Measurements from ENCODE around the gene GTF2A1L.

The GTF2A1L gene

GRCh38 chr2:48721158-48721557 lies 103.5 kb downstream of the GTF2A1L start:
- H3K4me3 ChIP-seq (ENCODE audit: low read depth, low read length), result no peak overlapping the region
- TF ChIP-seq CTCF (IDR thresholded peaks at IDR 0.05; ENCODE audit: borderline replicate concordance, insufficient read depth, low read depth, low read length), result no peak

GRCh38 chr2:48722391-48722790 lies 104.7 kb downstream of the GTF2A1L start:
- TF ChIP-seq CTCF (IDR thresholded peaks at IDR 0.05; ENCODE audit: borderline replicate concordance, insufficient read depth, low read depth, low read length), result no peak
- H3K4me3 ChIP-seq (ENCODE audit: low read depth, low read length), result no peak overlapping the region

GRCh38 chr2:48723129-48723528 lies 105.5 kb downstream of the GTF2A1L start:
- no peak overlapping the region for H3K4me3 ChIP-seq (ENCODE audit: low read depth, low read length)
- TF ChIP-seq CTCF (IDR thresholded peaks at IDR 0.05; ENCODE audit: borderline replicate concordance, insufficient read depth, low read depth, low read length), result no peak

- no peak for TF ChIP-seq CTCF (IDR thresholded peaks at IDR 0.05; ENCODE audit: borderline replicate concordance, insufficient read depth, low read depth, low read length)
- H3K4me3 ChIP-seq (ENCODE audit: low read depth, low read length), result no peak overlapping the region
These were observed 106.6 kb downstream of the GTF2A1L start for GRCh38 chr2:48724278-48724677.

- TF ChIP-seq CTCF (IDR thresholded peaks at IDR 0.05; ENCODE audit: borderline replicate concordance, insufficient read depth, low read depth, low read length), result no peak
- no peak overlapping the region for H3K4me3 ChIP-seq (ENCODE audit: low read depth, low read length)
These were observed 108.2 kb downstream of the GTF2A1L start for GRCh38 chr2:48725696-48726494.

- no peak overlapping the region for H3K4me3 ChIP-seq (ENCODE audit: low read depth, low read length)
- TF ChIP-seq CTCF (IDR thresholded peaks at IDR 0.05; ENCODE audit: borderline replicate concordance, insufficient read depth, low read depth, low read length), result no peak
These were observed 109.9 kb downstream of the GTF2A1L start for GRCh38 chr2:48727560-48727959.

GRCh38 chr2:48728295-48728694 lies 110.6 kb downstream of the GTF2A1L start:
- no peak overlapping the region for H3K4me3 ChIP-seq (ENCODE audit: low read depth, low read length)
- no peak for TF ChIP-seq CTCF (IDR thresholded peaks at IDR 0.05; ENCODE audit: borderline replicate concordance, insufficient read depth, low read depth, low read length)
